Neuronal stem cell (in vitro differentiated cells): ENCODE results near the gene ZNF367.

Experiments
- DNase-seq: peaks from one replicate; pipeline ENCODE4 v3.0.0-alpha.2; 2013; ENCODE audit warnings: low spot score
- H2AFZ ChIP-seq: one replicate; pipeline ENCODE4 v1.6.1; 2013; ENCODE audit warnings: mild to moderate bottlenecking, low read length, inconsistent platforms
- H2AK5ac ChIP-seq: 2 replicates; pipeline ENCODE4 v1.6.1; 2013; ENCODE audit warnings: low read depth, mild to moderate bottlenecking, inconsistent platforms, low read length, moderate library complexity, mixed read lengths
- H2BK120ac ChIP-seq: 2 replicates; pipeline ENCODE4 v1.6.1; 2013; ENCODE audit warnings: low read depth, mild to moderate bottlenecking, inconsistent platforms, low read length, moderate library complexity, mixed read lengths
- H2BK12ac ChIP-seq: one replicate; pipeline ENCODE4 v1.6.1; 2013; ENCODE audit warnings: low read length, inconsistent platforms
- H2BK15ac ChIP-seq: 2 replicates; pipeline ENCODE4 v1.6.1; 2013; ENCODE audit warnings: mild to moderate bottlenecking, low read length, inconsistent platforms, mixed read lengths
- H2BK5ac ChIP-seq: one replicate; pipeline ENCODE4 v1.6.1; 2013; ENCODE audit warnings: inconsistent platforms, mild to moderate bottlenecking, low read length, moderate library complexity
- H3K14ac ChIP-seq: one replicate; pipeline ENCODE4 v1.6.1; 2013; ENCODE audit warnings: low read length, inconsistent platforms
- H3K18ac ChIP-seq: 2 replicates; pipeline ENCODE4 v1.6.1; 2013; ENCODE audit warnings: low read length, inconsistent platforms
- H3K23ac ChIP-seq: 2 replicates; pipeline ENCODE4 v1.6.1; 2013; ENCODE audit warnings: low read depth, mild to moderate bottlenecking, mixed read lengths, low read length, inconsistent platforms; ENCODE audit not compliant: poor library complexity
- H3K27ac ChIP-seq: replicated peaks from 3 replicates; pipeline ENCODE4 v1.5.1; 2013; ENCODE audit warnings: low read length, inconsistent platforms
- H3K27me3 ChIP-seq, 3 experiments: 2 replicates each; pipeline ENCODE4 v1.6.1; 2013; ENCODE audit warnings: low read length in 3 of 3, mild to moderate bottlenecking in 2 of 3, inconsistent platforms in 1 of 3, low read depth in 1 of 3, mixed read lengths in 1 of 3, moderate library complexity in 1 of 3; ENCODE audit not compliant: control insufficient read depth in 3 of 3, insufficient read depth in 3 of 3
- H3K36me3 ChIP-seq, 2 donors: replicated peaks in 1 of 2; 2 replicates each; pipeline ENCODE4 v1.6.1; 2013; ENCODE audit warnings: low read length in 2 of 2; ENCODE audit not compliant: control insufficient read depth in 2 of 2, insufficient read depth in 2 of 2
- H3K4ac ChIP-seq: 2 replicates; pipeline ENCODE4 v1.6.1; 2013; ENCODE audit warnings: inconsistent platforms, mild to moderate bottlenecking, low read length, moderate library complexity
- H3K4me1 ChIP-seq, 2 donors: 1 replicate in 1 of 2; 2 replicates in 1 of 2; pipeline ENCODE4 v1.6.1; 2013; ENCODE audit warnings: low read length in 2 of 2, low read depth in 1 of 2; ENCODE audit not compliant: control insufficient read depth in 2 of 2, insufficient read depth in 1 of 2
- H3K4me2 ChIP-seq: one replicate; pipeline ENCODE4 v1.6.1; 2013; ENCODE audit warnings: mild to moderate bottlenecking, low read length, inconsistent platforms; ENCODE audit not compliant: insufficient read depth, poor library complexity, severe bottlenecking
- H3K4me3 ChIP-seq, 2 donors: 2 replicates each; pipeline ENCODE4 v1.5.1; 2013; ENCODE audit warnings: low read length in 2 of 2, mild to moderate bottlenecking in 2 of 2, inconsistent platforms in 1 of 2, moderate library complexity in 1 of 2
- H3K79me1 ChIP-seq: one replicate; pipeline ENCODE4 v1.6.1; 2013; ENCODE audit warnings: low read depth, mild to moderate bottlenecking, inconsistent platforms, low read length, moderate library complexity
- H3K9ac ChIP-seq: one replicate; pipeline ENCODE4 v1.6.1; 2013; ENCODE audit warnings: mild to moderate bottlenecking, low read depth, low read length, inconsistent platforms; ENCODE audit not compliant: poor library complexity
- H3K9me3 ChIP-seq, 2 donors: replicated peaks in 1 of 2; 2 replicates each; pipeline versions ENCODE3 to v1.6.1; 2013; ENCODE audit warnings: low read length in 2 of 2, mild to moderate bottlenecking in 2 of 2, inconsistent platforms in 1 of 2, low read depth in 1 of 2, mixed read lengths in 1 of 2, moderate library complexity in 1 of 2; ENCODE audit not compliant: control insufficient read depth in 2 of 2, insufficient read depth in 1 of 2
- H4K8ac ChIP-seq: one replicate; pipeline ENCODE4 v1.6.1; 2013; ENCODE audit warnings: low read depth, mild to moderate bottlenecking, inconsistent platforms, low read length, moderate library complexity
- H4K91ac ChIP-seq: one replicate; pipeline ENCODE4 v1.6.1; 2013; ENCODE audit warnings: low read length, low read depth, mild to moderate bottlenecking, inconsistent platforms; ENCODE audit not compliant: poor library complexity
- WGBS, 2 donors: extraction: QIAGEN DNeasy Blood & Tissue Kit; methylation state at CpG; one replicate each; pipeline ENCODE4 v1.1.7; 2013; ENCODE audit warnings: missing lambda C conversion rate in 2 of 2, mixed read lengths in 1 of 2; ENCODE audit not compliant: insufficient read length in 2 of 2, insufficient replicate concordance in 1 of 2; ENCODE audit errors: extremely low coverage in 2 of 2; 5-methylcytosine and 5-hydroxymethylcytosine counted together

The ZNF367 gene

GRCh38 chr9:96436456-96437126 lies 18.4 kb upstream of the ZNF367 start:
- Histone ChIP-seq H3K14ac (no peak overlapping the region), H3K23ac (no peak overlapping the region), H3K4me2 (no peak overlapping the region), H3K18ac (peak overlapping the region; percentile 3), H3K9me3 (peaks cover 0 to 6% of the 10 kb centered on the region in 2 donors), H3K4ac (no peak overlapping the region), H2BK15ac (no peak overlapping the region), H3K4me1 (peaks cover 0 to 2% of the 10 kb centered on the region in 2 donors), H2BK120ac (no peak overlapping the region), H2BK12ac (no peak overlapping the region), H4K8ac (no peak overlapping the region), H4K91ac (no peak overlapping the region), H3K9ac (no peak overlapping the region), H3K27ac (no peak overlapping the region), H3K79me1 (no peaks in the 10 kb centered on the region), H3K4me3 (no peak overlapping the region), H2AFZ (peak overlapping the region; percentile 73), H3K36me3 (no peaks in the 10 kb centered on the region), H2AK5ac (no peak overlapping the region), H2BK5ac (no peak overlapping the region), H3K27me3 (no peaks in the 10 kb centered on the region)
- DNase-seq: no peak
- no CpG with 5 or more reads among the region's 15 CpGs for WGBS, 2 donors

GRCh38 chr9:96436063-96436455 lies 17.9 kb upstream of the ZNF367 start:
- Histone ChIP-seq H3K4me3 (no peak overlapping the region), H3K4me1 (peaks cover 0 to 2% of the 10 kb centered on the region in 2 donors), H3K14ac (no peak overlapping the region), H3K9ac (no peak overlapping the region), H2AFZ (peak overlapping the region; percentile 73), H2BK5ac (no peak overlapping the region), H4K91ac (no peak overlapping the region), H3K27me3 (no peaks in the 10 kb centered on the region), H3K9me3 (peaks cover 0 to 6% of the 10 kb centered on the region in 2 donors), H4K8ac (no peak overlapping the region), H3K79me1 (no peaks in the 10 kb centered on the region), H2BK12ac (no peak overlapping the region), H2BK120ac (no peak overlapping the region), H3K4me2 (no peak overlapping the region), H3K18ac (no peak overlapping the region), H2AK5ac (no peak overlapping the region), H3K36me3 (no peaks in the 10 kb centered on the region), H3K4ac (no peak overlapping the region), H3K23ac (no peak overlapping the region), H3K27ac (no peak overlapping the region), H2BK15ac (no peak overlapping the region)
- no peak for DNase-seq
- WGBS, 2 donors: no CpG with 5 or more reads among the region's 2 CpGs

GRCh38 chr9:96435345-96435744 lies 17.2 kb upstream of the ZNF367 start:
- Histone ChIP-seq H4K91ac (no peak overlapping the region), H3K36me3 (no peaks in the 10 kb centered on the region), H3K27me3 (no peaks in the 10 kb centered on the region), H3K9ac (no peak overlapping the region), H2BK120ac (no peak overlapping the region), H3K4me3 (no peak overlapping the region), H3K14ac (no peak overlapping the region), H2BK15ac (no peak overlapping the region), H2BK12ac (no peak overlapping the region), H3K23ac (no peak overlapping the region), H3K9me3 (peaks cover 0 to 6% of the 10 kb centered on the region in 2 donors), H3K4me2 (no peak overlapping the region), H4K8ac (no peak overlapping the region), H3K4me1 (peaks cover 0 to 2% of the 10 kb centered on the region in 2 donors), H2AFZ (no peak overlapping the region), H3K27ac (no peak overlapping the region), H2AK5ac (no peak overlapping the region), H3K18ac (no peak overlapping the region), H3K4ac (no peak overlapping the region), H2BK5ac (no peak overlapping the region), H3K79me1 (no peaks in the 10 kb centered on the region)
- no peak for DNase-seq
- WGBS, 2 donors: no CpG with 5 or more reads among the region's 4 CpGs

- no peak for DNase-seq
- H3K4me3 ChIP-seq: no peak overlapping the region
These were observed 12.2 kb upstream of the ZNF367 start for GRCh38 chr9:96430377-96430776.

More at GRCh38 chr9:96430377-96430776, 12.2 kb upstream of the ZNF367 start:
- H3K9me3 ChIP-seq: peaks cover 0 to 6% of the 10 kb centered on the region in 2 donors
- no peak overlapping the region for H2AFZ ChIP-seq
- no peak overlapping the region for H3K18ac ChIP-seq
- H3K4me2 ChIP-seq: no peak overlapping the region
- no peak overlapping the region for H2BK15ac ChIP-seq
- no peaks in the 10 kb centered on the region for H3K4me1 ChIP-seq
- H3K27ac ChIP-seq: no peak overlapping the region
- H3K4ac ChIP-seq: no peak overlapping the region
- H3K79me1 ChIP-seq: no peaks in the 10 kb centered on the region
- H2BK5ac ChIP-seq: no peak overlapping the region
- no peak overlapping the region for H2BK120ac ChIP-seq
- H3K14ac ChIP-seq: no peak overlapping the region
- no peak overlapping the region for H3K23ac ChIP-seq
- no peak overlapping the region for H3K9ac ChIP-seq
- H4K91ac ChIP-seq: no peak overlapping the region
- H4K8ac ChIP-seq: no peak overlapping the region
- no peaks in the 10 kb centered on the region for H3K36me3 ChIP-seq
- H2AK5ac ChIP-seq: no peak overlapping the region
- H3K27me3 ChIP-seq: no peaks in the 10 kb centered on the region
- H2BK12ac ChIP-seq: no peak overlapping the region
- WGBS, 2 donors: no CpG with 5 or more reads among the region's 2 CpGs
